ENCODE data around the gene RINL.

DNA sequence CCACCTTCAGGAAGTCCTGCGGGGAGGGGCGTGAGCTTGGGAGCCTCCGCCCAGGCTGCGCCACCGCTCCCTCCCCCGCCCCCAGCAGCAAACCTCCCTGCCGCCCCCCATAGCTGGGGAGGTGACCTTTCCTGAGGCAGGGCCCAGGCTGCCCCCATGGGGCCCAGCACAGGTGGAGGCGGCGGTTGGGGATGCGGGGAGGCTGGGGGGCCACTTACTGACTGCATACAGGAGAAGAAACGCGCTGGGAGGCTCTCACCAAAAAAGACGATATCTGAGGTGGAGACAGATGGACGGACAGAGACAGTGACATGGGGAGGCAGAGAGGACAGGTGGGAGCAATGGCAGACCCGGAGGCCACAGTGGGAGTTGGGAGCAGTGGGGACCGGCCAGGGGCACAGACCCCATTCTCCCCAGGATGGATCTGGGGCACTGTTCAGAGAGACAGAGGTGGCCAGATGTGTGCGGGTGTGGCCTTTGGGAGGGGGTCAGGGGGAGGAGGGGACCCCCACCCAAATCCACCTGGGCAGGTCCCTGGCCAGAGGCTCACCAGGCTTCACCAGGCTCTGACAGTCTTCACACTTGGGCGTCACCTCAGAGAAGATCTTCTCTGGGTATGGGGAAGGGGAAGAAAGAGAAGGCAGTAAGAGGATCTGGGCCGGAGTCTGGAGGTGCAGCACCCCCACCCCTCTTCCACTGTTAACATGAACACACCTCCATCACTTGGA, 3.0 kb upstream of the RINL start:
- TF ChIP-seq, protein P1, sequence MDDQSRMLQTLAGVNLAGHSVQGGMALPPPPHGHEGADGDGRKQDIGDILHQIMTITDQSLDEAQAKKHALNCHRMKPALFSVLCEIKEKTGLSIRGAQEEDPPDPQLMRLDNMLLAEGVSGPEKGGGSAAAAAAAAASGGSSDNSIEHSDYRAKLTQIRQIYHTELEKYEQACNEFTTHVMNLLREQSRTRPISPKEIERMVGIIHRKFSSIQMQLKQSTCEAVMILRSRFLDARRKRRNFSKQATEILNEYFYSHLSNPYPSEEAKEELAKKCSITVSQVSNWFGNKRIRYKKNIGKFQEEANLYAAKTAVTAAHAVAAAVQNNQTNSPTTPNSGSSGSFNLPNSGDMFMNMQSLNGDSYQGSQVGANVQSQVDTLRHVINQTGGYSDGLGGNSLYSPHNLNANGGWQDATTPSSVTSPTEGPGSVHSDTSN (IDR thresholded peaks at IDR 0.05) = no peak
- no peak for TF ChIP-seq MXI1 (IDR thresholded peaks at IDR 0.05; ENCODE audit: low read depth, low read length)
- TF ChIP-seq EZH2phosphoT487 (IDR thresholded peaks at IDR 0.05; ENCODE audit: borderline replicate concordance, low read depth) = no peak
- TF ChIP-seq, protein P2, sequence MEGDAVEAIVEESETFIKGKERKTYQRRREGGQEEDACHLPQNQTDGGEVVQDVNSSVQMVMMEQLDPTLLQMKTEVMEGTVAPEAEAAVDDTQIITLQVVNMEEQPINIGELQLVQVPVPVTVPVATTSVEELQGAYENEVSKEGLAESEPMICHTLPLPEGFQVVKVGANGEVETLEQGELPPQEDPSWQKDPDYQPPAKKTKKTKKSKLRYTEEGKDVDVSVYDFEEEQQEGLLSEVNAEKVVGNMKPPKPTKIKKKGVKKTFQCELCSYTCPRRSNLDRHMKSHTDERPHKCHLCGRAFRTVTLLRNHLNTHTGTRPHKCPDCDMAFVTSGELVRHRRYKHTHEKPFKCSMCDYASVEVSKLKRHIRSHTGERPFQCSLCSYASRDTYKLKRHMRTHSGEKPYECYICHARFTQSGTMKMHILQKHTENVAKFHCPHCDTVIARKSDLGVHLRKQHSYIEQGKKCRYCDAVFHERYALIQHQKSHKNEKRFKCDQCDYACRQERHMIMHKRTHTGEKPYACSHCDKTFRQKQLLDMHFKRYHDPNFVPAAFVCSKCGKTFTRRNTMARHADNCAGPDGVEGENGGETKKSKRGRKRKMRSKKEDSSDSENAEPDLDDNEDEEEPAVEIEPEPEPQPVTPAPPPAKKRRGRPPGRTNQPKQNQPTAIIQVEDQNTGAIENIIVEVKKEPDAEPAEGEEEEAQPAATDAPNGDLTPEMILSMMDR (IDR thresholded peaks at IDR 0.05) = no peak
- no peak for TF ChIP-seq POLR2AphosphoS5 (IDR thresholded peaks at IDR 0.05; ENCODE audit: low read depth, low read length)
- no peak for TF ChIP-seq MEF2A (IDR thresholded peaks at IDR 0.05; ENCODE audit: borderline replicate concordance, low read depth)
- TF ChIP-seq GABPA (IDR thresholded peaks at IDR 0.05; ENCODE audit: low read depth) = no peak
- no peak for TF ChIP-seq FOXM1 (IDR thresholded peaks at IDR 0.05; ENCODE audit: low read depth)
- no peak for TF ChIP-seq RFX5 (IDR thresholded peaks at IDR 0.05; ENCODE audit: low read length)
- no peak for TF ChIP-seq EP300 (IDR thresholded peaks at IDR 0.05; ENCODE audit: borderline replicate concordance in 1 of 2, low read depth in 1 of 2, low read length in 1 of 2)
- TF ChIP-seq, protein P3, sequence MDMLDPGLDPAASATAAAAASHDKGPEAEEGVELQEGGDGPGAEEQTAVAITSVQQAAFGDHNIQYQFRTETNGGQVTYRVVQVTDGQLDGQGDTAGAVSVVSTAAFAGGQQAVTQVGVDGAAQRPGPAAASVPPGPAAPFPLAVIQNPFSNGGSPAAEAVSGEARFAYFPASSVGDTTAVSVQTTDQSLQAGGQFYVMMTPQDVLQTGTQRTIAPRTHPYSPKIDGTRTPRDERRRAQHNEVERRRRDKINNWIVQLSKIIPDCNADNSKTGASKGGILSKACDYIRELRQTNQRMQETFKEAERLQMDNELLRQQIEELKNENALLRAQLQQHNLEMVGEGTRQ (IDR thresholded peaks at IDR 0.05; ENCODE audit: borderline replicate concordance, low read depth, low read length) = no peak
- no peak for TF ChIP-seq GATA2 (CRISPR knock-in tag; IDR thresholded peaks at IDR 0.05)
- TF ChIP-seq, protein P4, sequence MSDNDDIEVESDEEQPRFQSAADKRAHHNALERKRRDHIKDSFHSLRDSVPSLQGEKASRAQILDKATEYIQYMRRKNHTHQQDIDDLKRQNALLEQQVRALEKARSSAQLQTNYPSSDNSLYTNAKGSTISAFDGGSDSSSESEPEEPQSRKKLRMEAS (IDR thresholded peaks at IDR 0.05; ENCODE audit: low read depth) = no peak
